Mucosa of descending colon (tissue), 3 donors: ENCODE measurements around the gene MAPK7. TPM values are rescaled to one million over a fixed set of nuclear protein-coding genes. Genes with fewer than 3 reads are reported as not detected.

ENCODE experiments used
- ATAC-seq: fragments of 200-7000 bp; cut with Tn5 transposase; one replicate; pipeline ENCODE4 v1.9.1; 2020; ENCODE audit warnings: mild to moderate bottlenecking, moderate library complexity
- DNase-seq, 3 donors: peaks; one replicate each; pipeline ENCODE4 v3.0.0-alpha.2; 2020
- H3K36me3 ChIP-seq: fragments of 200-600 bp; one replicate; pipeline ENCODE4 v1.8.0; 2021; ENCODE audit warnings: low read depth, mild to moderate bottlenecking
- H3K4me1 ChIP-seq: fragments of 200-600 bp; one replicate; pipeline ENCODE4 v1.8.0; 2021; ENCODE audit warnings: low read depth, mild to moderate bottlenecking
- H3K4me3 ChIP-seq: fragments of 200-600 bp; one replicate; pipeline ENCODE4 v1.8.0; 2021; ENCODE audit warnings: mild to moderate bottlenecking
- H3K9me3 ChIP-seq: fragments of 200-600 bp; one replicate; pipeline ENCODE4 v1.8.0; 2021; ENCODE audit warnings: mild to moderate bottlenecking
- intact Hi-C, 2 donors: fragments of 100-400 bp; cut with DNase I in 1 of 2; cut with micrococcal nuclease in 1 of 2; formaldehyde crosslinking; loops; one replicate each; pipeline versions ENCODE4 v1.11.0 to v1.11.1; 2022; cut with DNase I, micrococcal nuclease
- total RNA-seq, 3 donors: library from RNA; stranded (reverse); fragmentation: NEBNext Ultra II Directional in 2 of 3; extraction: Animal tissue kit (Norgen Biotek cat#: 25700) in 2 of 3; gene quantifications; one replicate each; pipeline versions ENCODE4 v1.2.1 to v1.2.4, GENCODE V29; 2021 to 2023
- TF ChIP-seq, protein P1 (sequence below): fragments of 200-600 bp; IDR thresholded peaks from one replicate; pipeline ENCODE4 v1.8.0; 2022; ENCODE audit warnings: antibody characterized with exemption, mild to moderate bottlenecking
- donor health status: DM: no; HTN: no; CAD: no; lungs with moderate emphysema.
- donor health status: DM: no; HTN: no; CAD: no.
- donor health status: DM: no; HTN: yes; CAD: no.

Gene MAPK7
- total RNA-seq, 3 donors from 2014 or later: 36.9 to 48.6 (median 47.5) TPM

DNA sequence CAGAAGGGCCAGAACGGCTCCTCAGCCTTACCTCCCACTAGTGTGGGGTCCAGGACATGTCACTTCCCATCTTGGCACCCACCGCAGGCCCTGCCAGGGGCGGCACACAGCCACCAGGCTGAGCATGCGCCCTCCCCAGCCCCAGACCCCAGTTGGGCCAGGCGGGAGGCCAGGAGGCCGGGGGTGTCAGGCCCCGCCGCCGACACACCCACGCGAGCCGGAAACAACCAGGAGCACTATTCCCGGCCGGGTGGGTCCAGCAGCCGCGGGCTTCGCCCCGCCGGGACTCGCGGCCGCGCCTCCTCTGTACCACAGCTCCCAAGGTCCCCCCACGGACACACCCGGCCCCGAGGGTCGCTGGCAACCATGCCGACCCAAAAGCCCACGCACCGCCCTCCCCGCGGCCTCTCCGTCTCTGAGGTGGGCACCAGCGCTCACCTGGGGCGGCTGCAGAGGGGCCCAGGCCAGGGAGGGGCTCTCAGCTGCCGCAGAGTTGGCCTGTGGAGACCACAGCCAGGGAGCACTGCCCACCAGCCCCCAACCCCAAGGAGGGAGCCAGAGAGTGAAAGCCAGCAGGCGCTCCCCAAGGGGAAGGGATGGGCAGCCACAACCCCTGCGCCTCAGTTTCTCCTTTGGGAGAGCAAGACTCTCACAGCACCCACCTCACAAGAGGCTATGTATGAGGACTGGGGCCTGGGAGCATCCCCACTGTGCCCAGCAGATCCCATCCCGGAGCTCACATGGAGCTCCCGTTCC lies 33.8 kb upstream of the MAPK7 start:
- intact Hi-C loops: no loop called here
- no peaks in the 10 kb centered on the region for H3K9me3 ChIP-seq
- no peak for ATAC-seq
- TF ChIP-seq, protein P1, sequence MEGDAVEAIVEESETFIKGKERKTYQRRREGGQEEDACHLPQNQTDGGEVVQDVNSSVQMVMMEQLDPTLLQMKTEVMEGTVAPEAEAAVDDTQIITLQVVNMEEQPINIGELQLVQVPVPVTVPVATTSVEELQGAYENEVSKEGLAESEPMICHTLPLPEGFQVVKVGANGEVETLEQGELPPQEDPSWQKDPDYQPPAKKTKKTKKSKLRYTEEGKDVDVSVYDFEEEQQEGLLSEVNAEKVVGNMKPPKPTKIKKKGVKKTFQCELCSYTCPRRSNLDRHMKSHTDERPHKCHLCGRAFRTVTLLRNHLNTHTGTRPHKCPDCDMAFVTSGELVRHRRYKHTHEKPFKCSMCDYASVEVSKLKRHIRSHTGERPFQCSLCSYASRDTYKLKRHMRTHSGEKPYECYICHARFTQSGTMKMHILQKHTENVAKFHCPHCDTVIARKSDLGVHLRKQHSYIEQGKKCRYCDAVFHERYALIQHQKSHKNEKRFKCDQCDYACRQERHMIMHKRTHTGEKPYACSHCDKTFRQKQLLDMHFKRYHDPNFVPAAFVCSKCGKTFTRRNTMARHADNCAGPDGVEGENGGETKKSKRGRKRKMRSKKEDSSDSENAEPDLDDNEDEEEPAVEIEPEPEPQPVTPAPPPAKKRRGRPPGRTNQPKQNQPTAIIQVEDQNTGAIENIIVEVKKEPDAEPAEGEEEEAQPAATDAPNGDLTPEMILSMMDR: no peak
- peak in 1 of 3 donors; percentile 32 for DNase-seq
- H3K4me1 ChIP-seq: peaks cover 14% of the 10 kb centered on the region
- no peak overlapping the region for H3K4me3 ChIP-seq
- no peaks in the 10 kb centered on the region for H3K36me3 ChIP-seq

DNA sequence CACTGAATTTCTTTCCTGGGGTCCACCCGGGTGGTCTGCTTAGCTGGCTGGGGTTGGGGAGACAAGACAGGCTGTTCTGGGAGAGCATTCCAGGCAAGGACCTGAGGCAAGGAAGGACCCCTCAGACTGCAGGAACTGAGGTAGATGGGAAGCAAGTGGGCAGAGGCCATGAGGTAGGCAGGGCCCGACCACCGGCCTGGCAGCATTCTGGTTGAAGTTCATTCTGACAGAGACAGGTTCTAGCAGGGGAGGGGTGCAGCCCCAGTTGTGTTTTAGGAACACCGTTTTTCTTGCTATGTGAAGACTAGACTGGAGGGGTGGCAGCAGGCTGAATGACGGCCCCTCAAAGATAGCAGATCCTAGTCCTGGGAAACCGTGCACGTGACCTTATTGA lies 33.2 kb upstream of the MAPK7 start:
- Histone ChIP-seq H3K9me3 (no peaks in the 10 kb centered on the region), H3K36me3 (no peaks in the 10 kb centered on the region), H3K4me1 (peaks cover 14% of the 10 kb centered on the region), H3K4me3 (no peak overlapping the region)
- intact Hi-C loops: no loop called here
- TF ChIP-seq, protein P1: no peak
- no peak for DNase-seq
- no peak for ATAC-seq

GRCh38 chr17:19345486-19346350 lies 32.6 kb upstream of the MAPK7 start:
- Histone ChIP-seq H3K36me3 (no peaks in the 10 kb centered on the region), H3K9me3 (no peaks in the 10 kb centered on the region), H3K4me1 (peaks cover 14% of the 10 kb centered on the region), H3K4me3 (no peak overlapping the region)
- no peak for ATAC-seq
- TF ChIP-seq, protein P1: no peak
- DNase-seq: peak in 1 of 3 donors; percentile 37
- intact Hi-C loops: no loop called here

DNA sequence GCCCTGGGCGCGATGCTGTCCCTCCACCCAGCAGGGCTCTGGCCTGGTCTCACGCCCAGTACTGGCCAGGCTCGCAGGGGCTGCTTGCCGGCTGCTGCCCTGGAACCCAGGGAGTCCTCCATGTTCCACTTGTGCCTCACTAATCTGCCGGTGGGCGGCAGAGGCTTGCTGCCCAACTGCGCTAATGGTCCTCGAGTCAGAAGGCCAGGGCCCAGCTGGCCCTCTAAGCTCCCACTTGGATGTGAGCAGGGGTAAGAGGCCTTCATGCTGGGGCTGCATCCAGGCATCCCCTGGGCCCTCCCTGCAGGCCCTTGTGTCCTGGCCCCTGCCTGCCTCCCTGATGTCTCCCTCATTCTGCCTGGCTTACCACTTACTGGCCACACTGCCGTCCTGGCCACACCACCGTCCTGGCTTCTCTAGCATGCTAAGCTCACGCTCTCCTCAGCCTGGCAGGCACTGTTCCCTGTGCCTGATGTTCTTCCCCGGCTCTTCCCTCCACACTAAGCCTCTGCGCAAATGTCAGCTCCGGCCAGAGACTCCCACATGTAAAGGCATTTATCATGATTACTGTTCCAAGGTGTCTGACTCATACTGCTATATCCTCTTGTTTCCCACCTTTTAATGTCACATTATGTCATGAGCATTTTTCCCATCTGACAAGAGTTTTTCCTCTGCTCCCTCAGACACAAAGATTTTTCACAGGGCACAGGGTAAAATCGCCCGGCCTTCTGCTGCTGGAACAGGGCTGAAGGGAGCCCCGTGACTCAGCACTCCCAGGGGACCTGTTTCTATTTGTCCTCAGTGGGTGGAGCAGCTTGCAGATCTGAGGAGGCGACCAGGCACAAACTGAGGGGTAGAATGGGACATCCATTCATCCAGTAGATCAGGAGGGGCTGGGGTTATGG lies 31.7 kb upstream of the MAPK7 start:
- Histone ChIP-seq H3K4me1 (peaks cover 14% of the 10 kb centered on the region), H3K9me3 (no peaks in the 10 kb centered on the region), H3K4me3 (no peak overlapping the region), H3K36me3 (no peaks in the 10 kb centered on the region)
- intact Hi-C loops: no loop called here
- DNase-seq (peak in 1 of 3 donors; percentile 54), ATAC-seq (peak; percentile 28)
- TF ChIP-seq, protein P1: no peak

DNA sequence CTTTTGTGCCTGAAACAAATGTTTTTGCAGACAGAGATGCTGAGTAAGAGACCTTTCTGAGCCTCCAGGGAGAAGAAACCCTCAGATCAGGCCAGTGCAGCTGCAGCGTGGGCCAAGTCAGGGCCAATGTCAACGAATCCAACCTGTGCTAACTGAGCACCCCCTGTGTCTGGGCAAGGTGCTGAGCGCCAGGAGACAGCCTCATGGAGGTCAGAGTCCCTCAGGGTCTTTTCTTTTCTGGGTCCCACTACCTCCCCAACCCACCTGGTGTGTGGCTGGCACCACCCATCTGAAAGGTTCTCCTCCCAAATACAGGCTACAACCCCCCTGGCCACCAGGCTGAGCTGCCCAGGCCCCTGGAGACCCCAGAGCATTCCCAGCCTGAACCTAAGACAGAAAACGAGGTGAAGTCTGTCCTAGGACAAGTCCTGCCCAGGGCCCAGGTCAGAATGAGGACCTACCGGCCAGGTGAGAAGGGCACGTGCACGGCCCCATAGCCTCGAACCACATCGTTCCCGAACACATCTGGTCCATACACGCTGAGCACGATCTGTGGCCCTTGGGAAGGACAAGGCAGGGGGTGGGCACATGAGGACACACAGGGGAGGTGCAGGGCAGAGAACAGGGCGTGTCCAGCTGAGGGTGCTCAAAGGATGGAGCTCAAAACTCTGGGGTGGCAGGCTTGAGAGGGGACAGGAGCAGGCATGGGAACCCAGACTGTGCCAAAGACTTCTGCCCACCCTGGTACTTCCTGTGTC lies 30.8 kb upstream of the MAPK7 start:
- Histone ChIP-seq H3K4me1 (peaks cover 14% of the 10 kb centered on the region), H3K4me3 (no peak overlapping the region), H3K36me3 (no peaks in the 10 kb centered on the region), H3K9me3 (no peaks in the 10 kb centered on the region)
- peak in 1 of 3 donors; percentile 39 for DNase-seq
- TF ChIP-seq, protein P1: no peak
- no peak for ATAC-seq
- intact Hi-C loops: no loop called here
